IPS-NIHi7 (cell line): ENCODE measurements around the gene COL2A1.

ENCODE experiments used
- DNase-seq: peaks from one replicate; pipeline ENCODE4 v3.0.0; 2012; ENCODE audit warnings: mixed read lengths; ENCODE audit errors: extremely low spot score

The COL2A1 gene

DNA sequence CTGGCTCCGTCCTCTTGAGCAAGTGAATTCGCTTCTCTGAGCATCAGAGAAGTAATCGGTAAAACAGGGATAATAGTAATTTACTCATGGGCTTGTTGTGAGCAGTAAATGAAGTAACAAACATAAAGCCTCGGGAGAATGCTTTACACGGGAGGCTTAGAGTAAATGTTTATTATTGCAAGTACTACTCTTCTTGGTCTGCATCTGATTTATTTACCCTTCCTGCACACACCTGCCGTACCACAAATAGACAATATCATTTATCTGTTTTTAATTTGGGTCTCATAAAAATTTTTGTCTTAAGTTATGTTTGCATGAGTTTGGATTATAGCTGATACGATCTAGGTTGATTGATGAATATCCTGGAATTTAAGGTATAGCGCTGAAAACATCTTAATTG, 7.8 kb upstream of the COL2A1 start:
- DNase-seq = no peak

DNA sequence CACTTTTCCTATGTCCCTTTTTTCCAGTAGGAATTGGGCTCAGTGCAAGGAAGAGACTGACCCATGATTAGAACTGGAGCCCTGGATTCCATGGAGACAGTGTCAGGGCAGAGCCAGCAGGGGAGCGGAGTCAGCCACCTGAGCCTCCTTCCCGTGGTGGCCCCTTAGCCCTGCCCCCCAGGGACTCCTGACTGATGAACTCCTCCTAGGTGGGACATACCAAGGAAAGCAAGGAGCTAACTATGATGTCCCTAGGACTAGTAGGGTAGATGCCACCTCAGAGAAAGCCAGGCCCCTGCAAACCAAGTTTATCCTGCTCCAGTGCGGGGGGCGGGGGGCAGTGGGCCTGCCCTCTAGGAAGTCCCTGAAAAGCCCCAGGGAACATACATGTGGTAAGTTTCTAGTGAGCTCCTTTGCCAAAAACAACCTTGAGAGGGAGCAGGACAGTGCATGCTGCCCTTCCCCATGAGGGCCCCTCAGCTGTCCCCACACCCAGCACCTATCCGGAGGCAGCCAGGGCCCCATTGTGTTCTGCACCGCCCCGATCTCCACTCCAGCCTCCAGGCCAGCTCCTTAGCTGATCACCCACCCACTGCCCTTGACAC, 6.2 kb upstream of the COL2A1 start:
- no peak for DNase-seq

DNA sequence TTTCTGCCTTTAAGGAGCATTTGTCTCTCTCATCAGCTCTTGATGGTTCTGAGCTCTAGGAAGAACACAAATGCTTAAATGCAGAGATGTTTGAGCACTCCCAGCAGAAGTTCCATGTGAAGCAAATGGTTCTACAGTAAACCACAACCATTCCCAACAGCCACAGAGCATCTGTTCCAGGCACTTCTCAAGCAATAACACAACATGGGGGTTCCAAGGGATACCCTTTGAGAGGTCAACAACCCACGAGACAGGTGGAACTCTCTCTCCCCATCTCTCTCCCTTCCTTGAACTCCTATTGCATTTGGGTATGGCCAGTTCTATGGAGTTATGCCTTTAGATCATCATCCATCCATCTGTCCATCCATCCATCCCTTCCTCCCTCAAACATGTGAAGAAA, 5.2 kb upstream of the COL2A1 start:
- DNase-seq = no peak

- DNase-seq = no peak
These were observed 4.7 kb upstream of the COL2A1 start for GRCh38 chr12:48008950-48009349.

GRCh38 chr12:48008349-48008748, 4.1 kb upstream of the COL2A1 start:
- DNase-seq = no peak

- DNase-seq = no peak
These were observed 2.9 kb upstream of the COL2A1 start for GRCh38 chr12:48007206-48007605.

GRCh38 chr12:48005750-48006021, 1.4 kb upstream of the COL2A1 start:
- no peak for DNase-seq

DNA sequence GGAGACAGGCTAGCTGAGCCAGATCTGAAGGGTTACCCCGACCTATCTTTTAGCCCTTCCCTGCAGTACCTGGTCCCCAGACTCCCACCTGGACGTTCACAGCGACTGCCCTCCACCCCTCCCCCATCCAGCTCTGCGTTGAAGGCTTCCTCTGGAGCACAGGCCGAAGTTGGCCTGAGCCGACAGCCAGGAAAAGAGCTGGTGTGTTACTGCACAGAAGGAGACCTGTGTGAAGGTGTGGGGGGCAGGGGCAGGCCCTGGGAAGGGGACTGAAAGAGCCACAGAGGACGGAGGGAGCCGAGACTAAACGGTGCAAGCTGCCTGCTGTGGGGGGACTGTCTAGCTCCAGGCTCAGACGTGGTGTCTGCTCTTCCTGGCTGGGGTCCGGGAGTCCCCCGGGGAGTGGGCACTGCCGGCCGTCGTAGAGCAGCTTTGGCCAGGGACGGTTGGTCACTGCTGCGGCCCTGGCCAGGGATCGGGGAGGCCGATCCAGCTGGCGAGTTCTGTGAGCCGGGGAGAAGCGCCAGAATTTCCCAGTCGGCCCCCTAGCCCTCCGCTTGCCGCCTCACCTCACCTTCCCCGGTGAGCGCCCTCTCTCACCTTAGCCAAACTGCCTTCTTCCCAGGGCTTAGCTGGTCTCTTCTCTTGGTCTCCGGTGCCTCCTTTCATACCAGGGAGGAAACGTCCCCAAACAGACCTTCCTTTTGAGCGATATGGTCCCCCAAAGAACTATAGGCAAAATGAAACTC, 899 bp upstream of the COL2A1 start:
- DNase-seq = peak; percentile 48

DNA sequence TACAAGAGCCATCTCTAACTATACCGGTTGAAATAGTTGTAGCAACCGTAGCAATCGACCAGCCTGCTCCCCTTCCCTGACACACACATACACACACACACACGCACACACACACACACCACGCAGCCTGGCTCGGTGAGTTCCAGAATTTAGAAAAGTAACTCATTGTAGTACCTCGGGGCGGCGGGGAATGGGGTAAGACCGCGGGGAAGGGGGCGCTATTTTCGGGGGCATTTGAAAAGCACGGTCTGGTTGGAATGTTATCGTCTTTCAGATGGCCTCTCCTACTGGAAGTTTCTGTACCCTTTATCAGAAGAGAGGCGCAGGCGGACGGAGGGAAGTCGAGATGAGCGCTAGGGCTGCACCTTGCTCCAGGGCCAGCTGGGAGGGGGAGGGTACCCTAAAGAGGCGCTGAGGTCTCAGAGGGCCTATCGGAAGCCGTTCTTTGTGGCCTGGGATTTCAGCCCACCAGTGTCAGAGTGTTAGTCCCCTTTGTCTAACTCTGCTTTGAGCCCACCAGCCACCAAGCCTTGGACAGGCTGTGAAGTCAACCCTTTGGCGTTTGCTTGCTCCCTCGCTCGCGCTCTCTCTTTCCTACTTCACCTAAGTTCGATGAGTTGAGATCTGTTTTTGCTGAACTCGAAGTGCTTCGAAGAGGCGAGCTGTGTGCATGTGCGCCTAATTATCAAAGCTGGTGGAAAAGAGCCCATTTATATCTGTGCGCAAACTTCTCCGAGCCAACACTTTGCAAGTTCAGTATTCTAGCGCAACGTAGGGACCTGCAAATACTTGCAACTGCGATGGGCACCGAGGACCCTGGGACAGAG, 837 bp downstream of the COL2A1 start:
- DNase-seq = no peak

- DNase-seq = peak; percentile 47
These were observed 1.5 kb downstream of the COL2A1 start for GRCh38 chr12:48002773-48003218.

- DNase-seq = peak; percentile 34
These were observed 1.9 kb downstream of the COL2A1 start for GRCh38 chr12:48002414-48002730.

- peak; percentile 86 for DNase-seq
These were observed 2.5 kb downstream of the COL2A1 start for GRCh38 chr12:48001505-48002413.

GRCh38 chr12:48000878-48001504, 3.3 kb downstream of the COL2A1 start:
- peak; percentile 80 for DNase-seq

GRCh38 chr12:47999816-48000215, 4.5 kb downstream of the COL2A1 start:
- DNase-seq = no peak

- no peak for DNase-seq
These were observed 7.0 kb downstream of the COL2A1 start for GRCh38 chr12:47997321-47997720.

DNA sequence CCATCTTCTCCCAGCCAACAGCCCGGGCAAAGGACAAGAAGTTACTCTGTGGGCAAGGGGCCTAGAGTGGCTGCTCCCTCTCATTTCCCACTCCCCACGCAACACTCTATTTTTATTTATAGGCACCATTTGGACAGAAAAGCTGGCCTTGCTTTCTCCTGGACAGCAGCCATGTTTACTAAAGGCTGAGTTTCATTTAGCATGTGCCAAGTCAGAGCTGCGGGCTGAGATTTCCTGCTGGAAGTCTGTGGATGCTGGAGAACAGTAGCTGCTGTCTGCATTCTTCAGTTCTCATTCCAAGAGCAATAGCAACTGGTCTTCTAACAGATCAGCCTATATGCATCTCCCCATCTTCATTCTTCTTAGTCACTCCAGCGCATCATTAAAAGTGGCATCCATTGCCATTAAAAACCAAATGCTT, 8.3 kb downstream of the COL2A1 start:
- no peak for DNase-seq

- DNase-seq = no peak
These were observed 10.8 kb downstream of the COL2A1 start for GRCh38 chr12:47993491-47993890.

GRCh38 chr12:47992776-47993175, 11.5 kb downstream of the COL2A1 start:
- no peak for DNase-seq

DNA sequence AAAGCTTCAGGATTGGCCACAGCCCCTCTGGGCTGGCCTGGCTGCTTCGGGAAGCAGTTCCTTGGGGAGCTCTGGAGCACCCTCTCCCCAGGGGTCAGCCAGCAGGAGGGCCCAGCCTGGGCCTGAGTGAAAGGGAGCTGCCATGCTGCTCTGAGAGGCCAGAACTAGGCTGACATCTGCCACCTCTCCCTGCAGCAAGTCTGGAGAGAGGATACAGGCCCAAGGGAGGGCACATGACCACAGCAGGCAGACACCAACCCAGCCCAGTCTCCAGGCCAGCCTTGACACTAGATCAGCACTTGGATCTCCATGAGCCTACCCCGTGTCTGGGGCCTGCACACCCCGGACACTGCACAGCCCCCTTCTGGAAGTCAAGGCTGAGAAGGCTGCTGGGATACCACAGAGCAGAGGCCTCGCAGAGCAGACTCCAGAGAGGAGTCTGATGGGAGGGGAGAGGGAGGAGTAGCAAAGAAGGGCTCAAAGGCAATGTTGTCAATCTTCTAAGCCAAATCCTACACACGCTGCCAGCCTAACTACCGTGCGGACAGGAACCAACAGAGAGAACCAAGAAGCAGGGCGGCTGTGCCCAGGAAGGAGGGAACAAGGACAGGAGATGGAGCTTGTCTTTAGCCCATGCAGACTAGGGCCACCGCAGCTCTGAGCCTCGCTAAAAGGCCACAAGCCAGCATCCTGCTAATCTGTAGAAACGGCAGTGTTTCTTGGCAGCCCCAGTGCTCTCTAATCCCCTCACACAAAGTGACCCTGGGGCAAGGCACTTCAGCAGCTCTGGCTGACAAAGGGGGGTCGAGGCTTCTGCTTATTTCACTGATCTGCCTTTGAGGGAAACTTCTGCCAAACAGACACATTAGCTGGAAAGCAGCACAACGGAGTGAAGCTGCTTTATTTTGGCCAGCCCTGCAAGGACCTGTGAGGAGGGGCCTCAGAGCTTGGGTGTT, 12.9 kb downstream of the COL2A1 start:
- no peak for DNase-seq

- DNase-seq = no peak
These were observed 13.7 kb downstream of the COL2A1 start for GRCh38 chr12:47990351-47991105.
